Measurements from ENCODE around the gene SNX11. TPM values are rescaled to one million over a fixed set of nuclear protein-coding genes. Genes with fewer than 3 reads are reported as not detected.

Gene SNX11
- total RNA-seq, 6 donors from 2014 or later = 19.5 to 27.2 (median 23.7) TPM

- ATAC-seq (ENCODE audit: low FRiP score in 2 of 2) = no peak
Measured at GRCh38 chr17:48128400-48128799, 20.8 kb downstream of the SNX11 start.

GRCh38 chr17:48129981-48130380, 22.4 kb downstream of the SNX11 start:
- no peak for TF ChIP-seq EP300 (IDR thresholded peaks at IDR 0.05)
- TF ChIP-seq CTCF (IDR thresholded peaks at IDR 0.05) = no peak
- no peak for TF ChIP-seq POLR2AphosphoS5 (IDR thresholded peaks at IDR 0.05)
- TF ChIP-seq POLR2A (IDR thresholded peaks at IDR 0.05) = no peak
- WGBS, 2 donors = 59 to 72% methylated on average over 5 of the region's 5 CpGs
- H3K27ac ChIP-seq = no peak overlapping the region
- no peaks in the 10 kb centered on the region for H3K4me1 ChIP-seq
- DNase-seq (no peak), ATAC-seq (ENCODE audit: low FRiP score in 2 of 2) (no peak)
- no peaks in the 10 kb centered on the region for H3K9me3 ChIP-seq
- no peak overlapping the region for H3K4me3 ChIP-seq
- H3K27me3 ChIP-seq = no peaks in the 10 kb centered on the region
- peaks cover 0 to 21% (median 4%) of the 10 kb centered on the region in 4 donors for H3K36me3 ChIP-seq

More at GRCh38 chr17:48128400-48128799, 20.8 kb downstream of the SNX11 start:
- DNase-seq = no peak
- TF ChIP-seq POLR2AphosphoS5 (IDR thresholded peaks at IDR 0.05) (no peak), EP300 (IDR thresholded peaks at IDR 0.05) (no peak), CTCF (IDR thresholded peaks at IDR 0.05) (no peak), POLR2A (IDR thresholded peaks at IDR 0.05) (no peak)
- Histone ChIP-seq H3K27ac (no peak overlapping the region), H3K4me3 (no peak overlapping the region), H3K9me3 (no peaks in the 10 kb centered on the region), H3K27me3 (no peaks in the 10 kb centered on the region), H3K4me1 (no peaks in the 10 kb centered on the region), H3K36me3 (peaks cover 0 to 34% (median 6%) of the 10 kb centered on the region in 4 donors)
- WGBS, 2 donors = 57 to 62% methylated on average over 5 of the region's 5 CpGs

GRCh38 chr17:48131216-48131824, 23.8 kb downstream of the SNX11 start:
- peak in 1 of 2 donors; percentile 41 for DNase-seq
- Histone ChIP-seq H3K9me3 (no peaks in the 10 kb centered on the region), H3K4me1 (no peaks in the 10 kb centered on the region), H3K27ac (no peak overlapping the region), H3K27me3 (no peaks in the 10 kb centered on the region), H3K4me3 (no peak overlapping the region), H3K36me3 (peaks cover 0 to 9% (median 0%) of the 10 kb centered on the region in 4 donors)
- no peak for TF ChIP-seq POLR2AphosphoS5 (IDR thresholded peaks at IDR 0.05)
- peak; percentile 57 to 81 (median 72) for TF ChIP-seq CTCF (IDR thresholded peaks at IDR 0.05)
- TF ChIP-seq EP300 (IDR thresholded peaks at IDR 0.05) = no peak
- no peak for TF ChIP-seq POLR2A (IDR thresholded peaks at IDR 0.05)
- peak; percentile 73 to 91 for ATAC-seq (ENCODE audit: low FRiP score in 2 of 2)
- WGBS, 2 donors = 51 to 56% methylated on average over 4 of the region's 4 CpGs

- no peak for TF ChIP-seq CTCF (IDR thresholded peaks at IDR 0.05)
- TF ChIP-seq POLR2A (IDR thresholded peaks at IDR 0.05) = no peak
- no peak for TF ChIP-seq POLR2AphosphoS5 (IDR thresholded peaks at IDR 0.05)
- no peak for TF ChIP-seq EP300 (IDR thresholded peaks at IDR 0.05)
- WGBS, 2 donors = 75 to 81% methylated on average over 5 of the region's 5 CpGs
- no peak overlapping the region for H3K4me3 ChIP-seq
- no peaks in the 10 kb centered on the region for H3K27me3 ChIP-seq
- DNase-seq (no peak), ATAC-seq (ENCODE audit: low FRiP score in 2 of 2) (peak in 1 of 2 donors; percentile 40)
- no peaks in the 10 kb centered on the region for H3K4me1 ChIP-seq
- H3K27ac ChIP-seq = peak overlapping the region in 1 of 4 donors; percentile 11
- H3K9me3 ChIP-seq = no peaks in the 10 kb centered on the region
- H3K36me3 ChIP-seq = no peaks in the 10 kb centered on the region
Measured at GRCh38 chr17:48132385-48132784, 24.8 kb downstream of the SNX11 start.
